Lower leg skin (tissue), 3 donors: ENCODE data around the gene DLK2.
"Not testable (repeated sequence)": the region's sequence is repeated elsewhere in the genome, so short reads cannot be mapped to it uniquely, and the experiment has no call there.

Experiments used
- POLR2A ChIP-seq, 2 donors: fragments of 450-650 bp; IDR thresholded peaks; one replicate each; pipeline ENCODE4 v1.6.1; 2016 to 2017; ENCODE audit warnings: antibody characterized with exemption in 2 of 2, mild to moderate bottlenecking in 1 of 2, moderate library complexity in 1 of 2
- TF ChIP-seq, protein P1 (sequence below), 3 donors: fragments of 450-650 bp; IDR thresholded peaks; one replicate each; pipeline ENCODE4 v1.5.1; 2016; ENCODE audit warnings: antibody characterized with exemption in 3 of 3, mild to moderate bottlenecking in 3 of 3, moderate library complexity in 2 of 3

DNA sequence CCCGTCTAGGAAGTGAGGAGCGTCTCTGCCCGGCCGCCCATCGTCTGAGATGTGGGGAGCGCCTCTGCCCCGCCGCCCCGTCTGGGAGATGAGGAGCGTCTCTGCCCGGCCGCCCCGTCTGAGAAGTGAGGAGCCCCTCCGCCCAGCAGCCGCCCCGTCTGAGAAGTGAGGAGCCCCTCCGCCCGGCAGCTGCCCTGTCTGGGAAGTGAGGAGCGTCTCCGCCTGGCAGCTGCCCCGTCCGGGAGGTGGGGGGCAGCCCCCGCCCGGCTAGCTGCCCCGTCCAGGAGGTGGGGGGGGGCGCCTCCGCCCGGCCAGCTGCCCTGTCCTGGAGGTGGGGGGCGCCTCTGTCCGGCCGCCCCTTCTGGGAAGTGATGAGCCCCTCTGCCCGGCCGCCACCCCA, 30.3 kb downstream of the DLK2 start:
- TF ChIP-seq, protein P1, sequence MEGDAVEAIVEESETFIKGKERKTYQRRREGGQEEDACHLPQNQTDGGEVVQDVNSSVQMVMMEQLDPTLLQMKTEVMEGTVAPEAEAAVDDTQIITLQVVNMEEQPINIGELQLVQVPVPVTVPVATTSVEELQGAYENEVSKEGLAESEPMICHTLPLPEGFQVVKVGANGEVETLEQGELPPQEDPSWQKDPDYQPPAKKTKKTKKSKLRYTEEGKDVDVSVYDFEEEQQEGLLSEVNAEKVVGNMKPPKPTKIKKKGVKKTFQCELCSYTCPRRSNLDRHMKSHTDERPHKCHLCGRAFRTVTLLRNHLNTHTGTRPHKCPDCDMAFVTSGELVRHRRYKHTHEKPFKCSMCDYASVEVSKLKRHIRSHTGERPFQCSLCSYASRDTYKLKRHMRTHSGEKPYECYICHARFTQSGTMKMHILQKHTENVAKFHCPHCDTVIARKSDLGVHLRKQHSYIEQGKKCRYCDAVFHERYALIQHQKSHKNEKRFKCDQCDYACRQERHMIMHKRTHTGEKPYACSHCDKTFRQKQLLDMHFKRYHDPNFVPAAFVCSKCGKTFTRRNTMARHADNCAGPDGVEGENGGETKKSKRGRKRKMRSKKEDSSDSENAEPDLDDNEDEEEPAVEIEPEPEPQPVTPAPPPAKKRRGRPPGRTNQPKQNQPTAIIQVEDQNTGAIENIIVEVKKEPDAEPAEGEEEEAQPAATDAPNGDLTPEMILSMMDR (IDR thresholded peaks at IDR 0.05): not testable (repeated sequence)
- TF ChIP-seq POLR2A (IDR thresholded peaks at IDR 0.05): not testable (repeated sequence)
